ENCODE results near the gene SPTLC2. TPM values are rescaled to one million over a fixed set of nuclear protein-coding genes. Genes with fewer than 3 reads are reported as not detected.

SPTLC2 gene
- total RNA-seq, 1 donor from 2014 or later = 42.8 TPM

- no peak for DNase-seq (ENCODE audit: low read depth)
- H3K4me3 ChIP-seq (ENCODE audit: low read depth, low read length) = no peak overlapping the region
- TF ChIP-seq, protein P1, sequence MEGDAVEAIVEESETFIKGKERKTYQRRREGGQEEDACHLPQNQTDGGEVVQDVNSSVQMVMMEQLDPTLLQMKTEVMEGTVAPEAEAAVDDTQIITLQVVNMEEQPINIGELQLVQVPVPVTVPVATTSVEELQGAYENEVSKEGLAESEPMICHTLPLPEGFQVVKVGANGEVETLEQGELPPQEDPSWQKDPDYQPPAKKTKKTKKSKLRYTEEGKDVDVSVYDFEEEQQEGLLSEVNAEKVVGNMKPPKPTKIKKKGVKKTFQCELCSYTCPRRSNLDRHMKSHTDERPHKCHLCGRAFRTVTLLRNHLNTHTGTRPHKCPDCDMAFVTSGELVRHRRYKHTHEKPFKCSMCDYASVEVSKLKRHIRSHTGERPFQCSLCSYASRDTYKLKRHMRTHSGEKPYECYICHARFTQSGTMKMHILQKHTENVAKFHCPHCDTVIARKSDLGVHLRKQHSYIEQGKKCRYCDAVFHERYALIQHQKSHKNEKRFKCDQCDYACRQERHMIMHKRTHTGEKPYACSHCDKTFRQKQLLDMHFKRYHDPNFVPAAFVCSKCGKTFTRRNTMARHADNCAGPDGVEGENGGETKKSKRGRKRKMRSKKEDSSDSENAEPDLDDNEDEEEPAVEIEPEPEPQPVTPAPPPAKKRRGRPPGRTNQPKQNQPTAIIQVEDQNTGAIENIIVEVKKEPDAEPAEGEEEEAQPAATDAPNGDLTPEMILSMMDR (conservative IDR thresholded peaks at IDR 0.05; ENCODE audit: low read depth, low read length) = no peak
Measured at GRCh38 chr14:77580477-77580876, 36.0 kb downstream of the SPTLC2 start.

DNA sequence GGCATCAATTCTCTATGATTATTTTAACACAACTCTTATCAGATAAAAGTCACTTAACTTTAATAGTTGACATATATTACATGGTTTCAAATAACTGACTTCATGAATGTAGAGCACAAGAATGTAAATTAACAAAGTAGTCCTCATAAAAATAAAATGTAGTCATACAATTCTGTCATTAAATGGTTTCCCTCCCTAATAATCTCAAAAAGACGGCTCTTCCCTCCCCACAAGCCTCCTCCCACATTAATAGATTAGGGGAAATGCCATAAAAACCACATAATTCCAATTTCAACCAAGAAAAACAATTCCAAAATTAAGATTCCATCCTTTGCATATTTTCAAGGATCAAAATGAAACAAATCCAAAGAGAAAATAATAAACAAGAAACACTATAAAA is 36.7 kb downstream of the SPTLC2 start:
- TF ChIP-seq, protein P1 (conservative IDR thresholded peaks at IDR 0.05; ENCODE audit: low read depth, low read length) = no peak
- H3K4me3 ChIP-seq (ENCODE audit: low read depth, low read length) = no peak overlapping the region
- no peak for DNase-seq (ENCODE audit: low read depth)

DNA sequence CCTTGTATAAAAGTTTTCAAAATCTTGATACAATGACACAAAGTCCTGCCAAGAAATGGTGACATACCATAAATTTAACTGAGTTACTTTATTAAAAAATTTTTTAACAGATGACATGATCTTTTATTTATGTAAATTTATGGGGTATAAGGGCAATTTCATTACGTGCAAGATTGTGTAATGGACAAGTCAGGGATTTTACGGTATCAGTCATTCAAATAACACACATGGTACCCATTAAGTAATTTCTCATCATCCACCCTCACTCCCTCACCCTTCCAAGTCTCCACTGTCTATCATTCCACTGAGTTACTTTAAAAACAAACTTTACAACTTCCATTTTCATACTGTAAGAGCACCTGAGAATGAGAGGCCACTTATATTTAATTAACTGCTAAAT is 37.4 kb downstream of the SPTLC2 start:
- DNase-seq (ENCODE audit: low read depth) = no peak
- TF ChIP-seq, protein P1 (conservative IDR thresholded peaks at IDR 0.05; ENCODE audit: low read depth, low read length) = no peak
- no peak overlapping the region for H3K4me3 ChIP-seq (ENCODE audit: low read depth, low read length)

- no peak for DNase-seq (ENCODE audit: low read depth)
- TF ChIP-seq, protein P1 (conservative IDR thresholded peaks at IDR 0.05; ENCODE audit: low read depth, low read length) = no peak
- H3K4me3 ChIP-seq (ENCODE audit: low read depth, low read length) = no peak overlapping the region
Measured at GRCh38 chr14:77574446-77575115, 41.9 kb downstream of the SPTLC2 start.

DNA sequence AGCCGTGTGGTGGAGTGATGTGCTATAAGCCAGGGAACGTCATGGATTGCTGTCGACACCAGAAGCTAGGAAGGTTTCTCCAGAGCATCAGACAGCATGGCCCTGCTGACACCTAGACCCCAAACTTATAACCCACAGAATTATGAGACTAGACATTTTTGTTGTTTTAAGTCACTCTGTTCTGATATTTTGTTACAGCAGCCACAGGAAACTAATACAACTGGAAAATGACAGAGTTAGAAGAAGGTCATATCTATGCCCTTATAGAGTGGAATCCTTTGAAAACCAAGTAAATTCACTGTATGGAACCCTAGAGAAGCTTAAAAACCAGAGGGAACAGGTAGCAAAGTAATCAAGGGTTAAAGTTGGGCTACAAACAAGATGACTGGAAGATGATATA is 42.5 kb downstream of the SPTLC2 start:
- TF ChIP-seq, protein P1 (conservative IDR thresholded peaks at IDR 0.05; ENCODE audit: low read depth, low read length) = no peak
- no peak overlapping the region for H3K4me3 ChIP-seq (ENCODE audit: low read depth, low read length)
- DNase-seq (ENCODE audit: low read depth) = no peak

- TF ChIP-seq, protein P1 (conservative IDR thresholded peaks at IDR 0.05; ENCODE audit: low read depth, low read length) = no peak
- no peak for DNase-seq (ENCODE audit: low read depth)
- H3K4me3 ChIP-seq (ENCODE audit: low read depth, low read length) = no peak overlapping the region
Measured at GRCh38 chr14:77570706-77571268, 45.6 kb downstream of the SPTLC2 start.

DNA sequence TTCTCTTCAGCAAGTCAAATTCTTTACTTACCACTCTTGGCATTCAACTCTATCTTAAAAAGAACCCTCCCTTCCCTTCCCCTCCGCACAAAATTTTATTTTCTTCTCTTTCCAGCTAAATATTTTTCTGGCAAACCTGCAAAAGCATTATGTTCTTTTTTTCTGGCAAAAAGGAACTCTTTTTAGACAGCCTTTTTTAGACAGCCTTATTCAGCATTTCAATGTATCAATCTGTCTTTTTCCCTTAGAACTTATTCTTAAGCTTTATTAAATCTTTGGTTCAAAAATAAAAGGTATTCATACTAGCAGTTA is 50.5 kb downstream of the SPTLC2 start:
- DNase-seq (ENCODE audit: low read depth) = no peak
- no peak overlapping the region for H3K4me3 ChIP-seq (ENCODE audit: low read depth, low read length)
- TF ChIP-seq, protein P1 (conservative IDR thresholded peaks at IDR 0.05; ENCODE audit: low read depth, low read length) = no peak
